Embryonic facial prominence (tissue), 1 donor: Measurements from ENCODE around the gene C1QTNF5.
A peak's percentile ranks its signal among the peaks of the same experiment; 100 is the strongest.

Experiments used
- DNase-seq: peaks from one replicate; pipeline ENCODE4 v3.0.0-alpha.2; 2016; ENCODE audit errors: extremely low spot score

The C1QTNF5 gene

GRCh38 chr11:119338318-119338890, 2.3 kb downstream of the C1QTNF5 start:
- DNase-seq: peak; percentile 77

GRCh38 chr11:119337581-119338317, 2.9 kb downstream of the C1QTNF5 start:
- peak; percentile 65 for DNase-seq

- DNase-seq: no peak
Observed at GRCh38 chr11:119336744-119337469, 3.8 kb downstream of the C1QTNF5 start.

- no peak for DNase-seq
Observed at GRCh38 chr11:119335655-119336543, 4.8 kb downstream of the C1QTNF5 start.

- no peak for DNase-seq
Observed at GRCh38 chr11:119335091-119335654, 5.5 kb downstream of the C1QTNF5 start.

- peak; percentile 96 for DNase-seq
Observed at GRCh38 chr11:119334174-119334930, 6.3 kb downstream of the C1QTNF5 start, which contains the start of gene RNF26. Gene RNF26, plus strand, starts transcription at chr11:119334527. Its CDS starts 596 bp downstream, at chr11:119335123.

- no peak for DNase-seq
Observed at GRCh38 chr11:119332111-119332765, 8.4 kb downstream of the C1QTNF5 start.

GRCh38 chr11:119330237-119330636, 10.4 kb downstream of the C1QTNF5 start:
- no peak for DNase-seq

GRCh38 chr11:119329320-119329719, 11.4 kb downstream of the C1QTNF5 start:
- no peak for DNase-seq

- DNase-seq: no peak
Observed at GRCh38 chr11:119324189-119324588, 16.5 kb downstream of the C1QTNF5 start.

- DNase-seq: no peak
Observed at GRCh38 chr11:119323532-119324033, 17.1 kb downstream of the C1QTNF5 start.

- DNase-seq: no peak
Observed at GRCh38 chr11:119322921-119323531, 17.7 kb downstream of the C1QTNF5 start.

GRCh38 chr11:119322360-119322739, 18.3 kb downstream of the C1QTNF5 start:
- DNase-seq: no peak

- no peak for DNase-seq
Observed at GRCh38 chr11:119320776-119321524, 19.7 kb downstream of the C1QTNF5 start.

- DNase-seq: no peak
Observed at GRCh38 chr11:119320240-119320775, 20.4 kb downstream of the C1QTNF5 start.

GRCh38 chr11:119319700-119320239, 20.9 kb downstream of the C1QTNF5 start:
- no peak for DNase-seq

GRCh38 chr11:119319136-119319699, 21.5 kb downstream of the C1QTNF5 start:
- no peak for DNase-seq
